ENCODE results near the gene SUCLA2.

The SUCLA2 gene

GRCh38 chr13:47903836-47904235 is 97.2 kb downstream of the SUCLA2 start:
- peaks cover 6% of the 10 kb centered on the region for H3K36me3 Mint-ChIP-seq (ENCODE audit: low read depth)
- no peak overlapping the region for H3K27ac Mint-ChIP-seq
- no peaks in the 10 kb centered on the region for H3K27me3 Mint-ChIP-seq
- no peak overlapping the region for H3K4me3 Mint-ChIP-seq
- no peak for ATAC-seq
- H3K9me3 Mint-ChIP-seq: peaks cover 3% of the 10 kb centered on the region
- DNase-seq: no peak
- no peaks in the 10 kb centered on the region for H3K4me1 Mint-ChIP-seq

GRCh38 chr13:47901441-47901840 is 99.6 kb downstream of the SUCLA2 start:
- Mint-ChIP-seq H3K4me3 (no peak overlapping the region), H3K4me1 (no peaks in the 10 kb centered on the region), H3K36me3 (ENCODE audit: low read depth) (peaks cover 6% of the 10 kb centered on the region), H3K27me3 (no peaks in the 10 kb centered on the region), H3K9me3 (peaks cover 3% of the 10 kb centered on the region), H3K27ac (no peak overlapping the region)
- no peak for ATAC-seq
- DNase-seq: no peak

- ATAC-seq (no peak), DNase-seq (no peak)
- H3K27ac Mint-ChIP-seq: no peak overlapping the region
- no peaks in the 10 kb centered on the region for H3K27me3 Mint-ChIP-seq
- no peak overlapping the region for H3K4me3 Mint-ChIP-seq
- no peaks in the 10 kb centered on the region for H3K4me1 Mint-ChIP-seq
- H3K9me3 Mint-ChIP-seq: peaks cover 3% of the 10 kb centered on the region
- H3K36me3 Mint-ChIP-seq (ENCODE audit: low read depth): peaks cover 2% of the 10 kb centered on the region
Measured at GRCh38 chr13:47898080-47898479, 103.0 kb downstream of the SUCLA2 start.

GRCh38 chr13:47897411-47898050 is 103.5 kb downstream of the SUCLA2 start:
- no peaks in the 10 kb centered on the region for H3K27me3 Mint-ChIP-seq
- DNase-seq (no peak), ATAC-seq (no peak)
- H3K4me1 Mint-ChIP-seq: no peaks in the 10 kb centered on the region
- H3K9me3 Mint-ChIP-seq: peaks cover 3% of the 10 kb centered on the region
- H3K36me3 Mint-ChIP-seq (ENCODE audit: low read depth): peaks cover 2% of the 10 kb centered on the region
- H3K4me3 Mint-ChIP-seq: no peak overlapping the region
- no peak overlapping the region for H3K27ac Mint-ChIP-seq

GRCh38 chr13:47896546-47896945 is 104.5 kb downstream of the SUCLA2 start:
- H3K4me1 Mint-ChIP-seq: no peaks in the 10 kb centered on the region
- no peak for ATAC-seq
- no peak for DNase-seq
- no peak overlapping the region for H3K27ac Mint-ChIP-seq
- H3K27me3 Mint-ChIP-seq: no peaks in the 10 kb centered on the region
- peaks cover 2% of the 10 kb centered on the region for H3K36me3 Mint-ChIP-seq (ENCODE audit: low read depth)
- no peak overlapping the region for H3K4me3 Mint-ChIP-seq
- H3K9me3 Mint-ChIP-seq: peaks cover 3% of the 10 kb centered on the region

- H3K27me3 Mint-ChIP-seq: no peaks in the 10 kb centered on the region
- H3K36me3 Mint-ChIP-seq (ENCODE audit: low read depth): peaks cover 2% of the 10 kb centered on the region
- no peak for DNase-seq
Measured at GRCh38 chr13:47896111-47896510, 105.0 kb downstream of the SUCLA2 start.

GRCh38 chr13:47893527-47893926 is 107.5 kb downstream of the SUCLA2 start:
- Mint-ChIP-seq H3K4me1 (peaks cover 8% of the 10 kb centered on the region), H3K9me3 (no peaks in the 10 kb centered on the region), H3K27ac (no peak overlapping the region), H3K27me3 (no peaks in the 10 kb centered on the region), H3K36me3 (ENCODE audit: low read depth) (no peaks in the 10 kb centered on the region), H3K4me3 (no peak overlapping the region)
- DNase-seq (no peak), ATAC-seq (no peak)

More at GRCh38 chr13:47896111-47896510, 105.0 kb downstream of the SUCLA2 start:
- no peak overlapping the region for H3K27ac Mint-ChIP-seq
- H3K4me3 Mint-ChIP-seq: no peak overlapping the region
- H3K9me3 Mint-ChIP-seq: peaks cover 3% of the 10 kb centered on the region
- no peaks in the 10 kb centered on the region for H3K4me1 Mint-ChIP-seq
- no peak for ATAC-seq
